ENCODE measurements around the gene SERPINI2.

The SERPINI2 gene

DNA sequence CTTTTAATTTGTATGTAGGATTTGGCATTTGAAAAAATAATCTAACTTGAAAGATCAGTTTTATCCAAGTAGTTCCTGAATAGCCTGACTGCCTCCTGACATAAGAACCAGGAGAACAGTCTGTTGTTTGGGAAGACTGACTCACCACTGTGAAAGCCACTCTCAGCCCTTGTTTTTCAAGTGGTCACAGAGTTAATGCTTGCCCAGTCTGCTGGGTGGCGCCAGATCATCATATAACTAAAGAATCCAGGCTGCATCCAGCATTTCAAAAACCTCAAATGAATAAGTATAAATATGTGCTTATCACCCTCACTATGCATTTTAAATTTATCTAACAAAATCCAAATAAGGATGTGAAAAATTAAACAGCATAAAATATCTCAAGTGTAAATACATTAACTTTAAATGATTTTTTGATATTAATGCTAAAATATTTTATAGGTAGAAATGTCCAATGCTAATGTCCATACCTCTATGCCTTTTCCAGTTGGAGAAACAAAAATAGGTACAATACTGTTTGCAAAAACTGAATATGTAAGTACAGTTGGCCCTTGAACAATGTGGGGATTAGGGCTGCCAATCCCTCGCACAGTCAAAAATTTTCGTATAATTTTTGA, 66.9 kb downstream of the SERPINI2 start:
- TF ChIP-seq, protein P1, sequence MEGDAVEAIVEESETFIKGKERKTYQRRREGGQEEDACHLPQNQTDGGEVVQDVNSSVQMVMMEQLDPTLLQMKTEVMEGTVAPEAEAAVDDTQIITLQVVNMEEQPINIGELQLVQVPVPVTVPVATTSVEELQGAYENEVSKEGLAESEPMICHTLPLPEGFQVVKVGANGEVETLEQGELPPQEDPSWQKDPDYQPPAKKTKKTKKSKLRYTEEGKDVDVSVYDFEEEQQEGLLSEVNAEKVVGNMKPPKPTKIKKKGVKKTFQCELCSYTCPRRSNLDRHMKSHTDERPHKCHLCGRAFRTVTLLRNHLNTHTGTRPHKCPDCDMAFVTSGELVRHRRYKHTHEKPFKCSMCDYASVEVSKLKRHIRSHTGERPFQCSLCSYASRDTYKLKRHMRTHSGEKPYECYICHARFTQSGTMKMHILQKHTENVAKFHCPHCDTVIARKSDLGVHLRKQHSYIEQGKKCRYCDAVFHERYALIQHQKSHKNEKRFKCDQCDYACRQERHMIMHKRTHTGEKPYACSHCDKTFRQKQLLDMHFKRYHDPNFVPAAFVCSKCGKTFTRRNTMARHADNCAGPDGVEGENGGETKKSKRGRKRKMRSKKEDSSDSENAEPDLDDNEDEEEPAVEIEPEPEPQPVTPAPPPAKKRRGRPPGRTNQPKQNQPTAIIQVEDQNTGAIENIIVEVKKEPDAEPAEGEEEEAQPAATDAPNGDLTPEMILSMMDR (IDR thresholded peaks at IDR 0.05; ENCODE audit: low read depth, low read length), result no peak
- H3K4me3 ChIP-seq (ENCODE audit: low read depth, low read length), result no peak overlapping the region

- TF ChIP-seq, protein P1 (IDR thresholded peaks at IDR 0.05; ENCODE audit: low read depth, low read length), result no peak
These were observed 76.0 kb downstream of the SERPINI2 start for GRCh38 chr3:167397826-167398225.

DNA sequence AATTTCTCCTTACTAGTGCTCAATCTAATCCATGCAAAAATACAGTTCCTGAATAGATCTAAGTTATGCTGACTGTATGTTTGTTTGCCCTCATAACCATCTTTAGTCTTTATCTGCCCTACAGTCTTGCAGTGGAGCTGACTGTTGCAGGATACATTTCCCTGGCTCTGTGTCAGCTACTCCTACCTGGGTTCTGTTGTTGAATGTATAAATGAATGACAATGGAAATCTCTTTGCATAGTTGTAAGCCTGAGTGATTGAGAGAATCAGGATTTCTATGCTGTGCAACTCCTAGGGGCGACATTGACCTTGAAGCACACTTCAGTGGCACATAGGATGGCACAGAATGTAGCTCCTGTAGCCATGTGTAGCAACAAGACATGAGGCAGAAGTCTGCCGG, 77.8 kb downstream of the SERPINI2 start:
- TF ChIP-seq, protein P1 (IDR thresholded peaks at IDR 0.05; ENCODE audit: low read depth, low read length), result no peak
- no peak overlapping the region for H3K4me3 ChIP-seq (ENCODE audit: low read depth, low read length)

More at GRCh38 chr3:167397826-167398225, 76.0 kb downstream of the SERPINI2 start:
- no peak overlapping the region for H3K4me3 ChIP-seq (ENCODE audit: low read depth, low read length)

- no peak overlapping the region for H3K4me3 ChIP-seq (ENCODE audit: low read depth, low read length)
- TF ChIP-seq, protein P1 (IDR thresholded peaks at IDR 0.05; ENCODE audit: low read depth, low read length), result no peak
These were observed 79.8 kb downstream of the SERPINI2 start for GRCh38 chr3:167394003-167394402.

All from WI38 (cell line).